Motor neuron (in vitro differentiated cells): ENCODE data around the gene MEX3D. TPM values are rescaled to one million over a fixed set of nuclear protein-coding genes. Genes with fewer than 3 reads are reported as not detected.

Source experiments
- ATAC-seq, 8 experiments: fragments of 200-7000 bp; cut with Tn5 transposase; replicated peaks in 6 of 8; 2 replicates each; pipeline ENCODE4 v1.8.0; 2021; ENCODE audit warnings: mild to moderate bottlenecking in 8 of 8, moderate library complexity in 8 of 8
- H3K27ac ChIP-seq, 2 donors: fragments of 250-450 bp; sonication (Bioruptor Pico); 2 replicates each; pipeline ENCODE4 v1.9.0; 2021; ENCODE audit warnings: antibody characterized with exemption in 2 of 2, mild to moderate bottlenecking in 2 of 2, moderate library complexity in 1 of 2
- H3K4me1 ChIP-seq, 2 donors: fragments of 250-450 bp; sonication (Bioruptor Pico); replicated peaks in 1 of 2; 2 replicates each; pipeline ENCODE4 v1.6.1; 2021; ENCODE audit warnings: antibody characterized with exemption in 2 of 2, mild to moderate bottlenecking in 2 of 2, moderate library complexity in 1 of 2
- H3K4me3 ChIP-seq, 5 donors: fragments of 250-450 bp; sonication (Bioruptor Pico); 2 replicates each; pipeline ENCODE4 v1.9.0; 2021; ENCODE audit warnings: antibody characterized with exemption in 5 of 5, mild to moderate bottlenecking in 5 of 5, moderate library complexity in 4 of 5
- WGBS, 10 experiments: fragments of 450-650 bp; shearing (Covaris generic); methylation state at CpG; one replicate each; pipeline ENCODE4 v1.0.0; 2022; 5-methylcytosine and 5-hydroxymethylcytosine counted together
- in situ Hi-C, 9 experiments: fragments of 400-800 bp; cut with MboI; loops; one replicate each; pipeline ENCODE4 v1.15.0; 2021; ENCODE audit warnings: low sequenced_read_pairs in 9 of 9, low pct_unique_long_range_greater_than_20kb in 2 of 9; ENCODE audit not compliant: unreplicated experiment in 9 of 9
- total RNA-seq, 8 experiments: library from RNA; unstranded; fragments of 300-600 nt; gene quantifications; 2 replicates each; pipeline versions ENCODE4 v1.2.3 to v1.2.4, GENCODE V29; 2022

MEX3D gene
- total RNA-seq, 8 experiments from 2014 or later, result 3.2 to 46.9 (median 18.1) TPM

- WGBS, 10 experiments, result 41% methylated on average over 7 of the region's 23 CpGs; no CpG with 5 or more reads in 9 of the 10 experiments
- in situ Hi-C loops, result no loop called here
- no peak for ATAC-seq
- H3K27ac ChIP-seq, result peak overlapping the region; percentile 44 to 95
- H3K4me1 ChIP-seq, result peaks cover 11 to 25% of the 10 kb centered on the region in 2 donors
- peak overlapping the region in 3 of 5 donors; percentile 3 to 44 (median 39) for H3K4me3 ChIP-seq
Measured at GRCh38 chr19:1507192-1507660, 60.9 kb downstream of the MEX3D start.

- no peak for ATAC-seq
- Histone ChIP-seq H3K4me1 (peaks cover 11 to 25% of the 10 kb centered on the region in 2 donors), H3K27ac (no peak overlapping the region), H3K4me3 (no peak overlapping the region)
- in situ Hi-C loops, result no loop called here
- 48 to 100% (median 91%) methylated on average over 2 to 8 of the region's 45 CpGs; no CpG with 5 or more reads in 6 of the 10 experiments for WGBS, 10 experiments
Measured at GRCh38 chr19:1505991-1506881, 61.9 kb downstream of the MEX3D start.

- in situ Hi-C loops, result no loop called here
- WGBS, 10 experiments, result 37 to 93% (median 67%) methylated on average over 1 to 8 of the region's 8 CpGs; no CpG with 5 or more reads in 2 of the 10 experiments
- Histone ChIP-seq H3K4me1 (peaks cover 11 to 25% of the 10 kb centered on the region in 2 donors), H3K27ac (no peak overlapping the region), H3K4me3 (no peak overlapping the region)
- no peak for ATAC-seq
Measured at GRCh38 chr19:1505012-1505411, 63.1 kb downstream of the MEX3D start.

Other genes with a start within 250 kb of the MEX3D start
- gene NDUFS7, start 184.4 kb downstream of the MEX3D start, total RNA-seq, result 100 to 1,000 TPM in 1 of 8 experiments, 10 to 100 TPM in 7; 82.8 to 117 (median 89.1) TPM
- 10 to 100 TPM; 18.6 to 38.9 (median 27.6) TPM for gene GAMT, start 166.8 kb downstream of the MEX3D start, total RNA-seq
- gene DAZAP1, start 160.7 kb downstream of the MEX3D start, total RNA-seq, result 100 to 1,000 TPM in 2 of 8 experiments, 10 to 100 TPM in 6; 32.3 to 129 (median 46.7) TPM
- 1,000 to 10,000 TPM; 1,397 to 2,339 (median 1,906) TPM for gene RPS15, start 129.9 kb downstream of the MEX3D start, total RNA-seq
- 10 to 100 TPM in 5 of 8 experiments, 1 to 10 TPM in 1, under 1 TPM in 2; 0.31 to 52.0 (median 31.9) TPM for gene APC2, start 118.2 kb downstream of the MEX3D start, total RNA-seq
- gene C19orf25, start 89.1 kb downstream of the MEX3D start, total RNA-seq, result 10 to 100 TPM; 27.2 to 34.3 (median 32.7) TPM
- 1 to 10 TPM; 1.9 to 5.6 (median 4.4) TPM for gene PCSK4, start 78.0 kb downstream of the MEX3D start, total RNA-seq
- 10 to 100 TPM in 1 of 8 experiments, 1 to 10 TPM in 7; 3.2 to 16.8 (median 5.7) TPM for gene REEP6, start 77.1 kb downstream of the MEX3D start, total RNA-seq
- 1 to 10 TPM in 4 of 8 experiments, under 1 TPM in 3, not detected in 1; 0.09 to 8.2 (median 1.5) TPM for gene ADAMTSL5, start 55.3 kb downstream of the MEX3D start, total RNA-seq
- gene PLK5, start 44.2 kb downstream of the MEX3D start, total RNA-seq, result under 1 TPM in 6 of 8 experiments, not detected in 2; 0.27 to 0.45 (median 0.29) TPM
- gene MBD3, start 24.5 kb upstream of the MEX3D start, total RNA-seq, result 100 to 1,000 TPM in 2 of 8 experiments, 10 to 100 TPM in 6; 37.0 to 114 (median 54.7) TPM
- gene UQCR11, start 37.1 kb upstream of the MEX3D start, total RNA-seq, result 100 to 1,000 TPM in 7 of 8 experiments, 10 to 100 TPM in 1; 92.4 to 219 (median 112) TPM
- 100 to 1,000 TPM in 1 of 8 experiments, 10 to 100 TPM in 7; 25.2 to 106 (median 44.9) TPM for gene TCF3, start 84.3 kb upstream of the MEX3D start, total RNA-seq
- gene ONECUT3, start 185.2 kb upstream of the MEX3D start, total RNA-seq, result 1 to 10 TPM in 1 of 8 experiments, under 1 TPM in 6, not detected in 1; 0.11 to 3.7 (median 0.35) TPM
- gene ATP8B3, start 244.0 kb upstream of the MEX3D start, total RNA-seq, result 1 to 10 TPM in 1 of 8 experiments, under 1 TPM in 7; 0.32 to 2.3 (median 0.78) TPM